Middle frontal gyrus (tissue), 1 donor: Measurements from ENCODE around the gene BOLL.
"Not testable (repeated sequence)": the region's sequence is repeated elsewhere in the genome, so short reads cannot be mapped to it uniquely, and the experiment has no call there.

ENCODE experiments used
- DNase-seq: peaks from one replicate; pipeline ENCODE4 v3.0.0-alpha.2; 2015; ENCODE audit warnings: low spot score; ENCODE audit errors: extremely low spot score

The BOLL gene

DNA sequence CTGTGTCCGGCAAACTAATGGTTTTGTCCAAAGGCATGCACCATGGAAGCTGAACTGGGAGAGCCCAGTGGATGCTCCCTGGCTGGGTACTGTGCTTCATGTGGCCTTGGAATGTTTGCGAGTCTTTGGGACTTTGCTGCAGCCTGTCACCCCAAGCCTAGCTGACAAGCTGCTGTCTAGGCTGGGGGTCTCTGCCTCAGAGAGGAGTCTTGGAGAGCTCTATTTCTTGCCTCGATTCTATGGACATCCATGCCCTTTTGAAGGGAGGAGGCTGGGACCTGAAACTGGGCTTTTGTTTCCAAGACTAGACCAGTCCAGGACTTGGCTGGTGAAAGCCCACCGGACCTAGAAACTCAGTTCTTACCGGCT, 78.3 kb downstream of the BOLL start:
- no peak for DNase-seq

DNA sequence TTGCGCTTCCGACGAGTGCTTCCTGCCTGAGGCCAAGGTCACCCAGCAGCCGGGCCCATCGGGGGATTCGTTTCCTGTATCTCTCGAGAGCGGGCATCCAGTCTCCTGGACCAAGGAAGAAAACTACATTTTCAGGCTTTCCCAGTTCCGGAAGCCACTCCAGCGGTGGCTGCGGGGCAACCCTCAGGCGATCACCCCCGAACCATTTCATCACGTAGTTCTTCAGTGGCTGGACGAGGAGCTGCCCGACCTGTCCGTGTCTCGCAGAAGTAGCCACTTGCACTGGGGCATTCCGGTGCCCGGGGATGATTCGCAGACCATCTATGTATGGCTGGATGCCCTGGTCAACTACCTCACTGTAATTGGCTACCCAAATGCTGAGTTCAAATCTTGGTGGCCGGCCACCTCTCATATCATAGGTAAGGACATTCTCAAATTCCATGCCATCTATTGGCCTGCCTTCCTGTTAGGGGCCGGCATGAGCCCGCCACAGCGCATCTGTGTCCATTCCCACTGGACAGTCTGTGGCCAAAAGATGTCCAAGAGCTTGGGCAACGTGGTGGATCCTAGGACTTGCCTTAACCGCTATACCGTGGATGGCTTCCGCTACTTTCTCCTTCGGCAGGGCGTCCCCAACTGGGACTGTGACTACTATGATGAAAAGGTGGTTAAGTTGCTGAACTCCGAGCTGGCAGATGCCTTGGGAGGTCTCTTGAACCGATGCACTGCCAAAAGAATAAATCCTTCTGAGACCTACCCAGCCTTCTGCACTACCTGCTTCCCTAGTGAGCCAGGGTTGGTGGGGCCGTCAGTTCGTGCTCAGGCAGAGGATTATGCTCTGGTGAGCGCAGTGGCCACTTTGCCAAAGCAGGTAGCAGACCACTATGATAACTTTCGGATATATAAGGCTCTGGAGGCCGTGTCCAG, 78.9 kb downstream of the BOLL start:
- no peak for DNase-seq

DNA sequence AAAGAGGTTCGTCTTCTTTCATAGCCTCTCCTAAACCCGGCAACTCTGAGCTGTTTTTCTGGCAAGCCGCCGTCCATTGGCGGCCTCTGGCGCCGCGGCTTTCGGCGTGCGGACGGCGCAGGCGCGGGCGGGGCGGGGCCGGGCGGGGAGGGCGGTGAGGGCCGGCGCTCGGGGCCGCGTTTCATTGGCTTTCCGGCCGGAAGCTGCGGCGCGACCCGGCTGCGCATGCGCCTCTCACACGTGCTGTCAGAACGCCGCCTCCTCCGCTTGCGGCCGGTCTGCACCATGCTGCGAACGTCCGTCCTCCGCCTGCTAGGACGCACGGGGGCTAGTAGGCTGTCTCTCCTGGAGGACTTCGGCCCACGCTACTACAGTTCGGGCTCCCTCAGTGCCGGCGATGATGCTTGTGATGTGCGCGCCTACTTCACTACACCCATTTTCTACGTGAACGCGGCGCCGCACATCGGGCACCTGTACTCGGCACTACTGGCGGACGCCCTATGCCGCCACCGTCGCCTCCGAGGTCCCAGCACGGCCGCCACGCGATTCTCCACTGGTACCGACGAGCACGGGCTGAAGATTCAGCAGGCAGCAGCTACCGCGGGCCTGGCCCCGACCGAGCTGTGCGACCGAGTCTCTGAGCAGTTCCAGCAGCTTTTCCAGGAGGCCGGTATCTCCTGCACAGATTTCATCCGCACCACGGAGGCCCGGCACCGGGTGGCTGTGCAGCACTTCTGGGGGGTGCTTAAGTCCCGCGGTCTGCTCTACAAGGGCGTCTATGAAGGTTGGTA, 79.8 kb downstream of the BOLL start, which contains the start of gene MARS2:
Gene MARS2 (plus strand): TSS at position 249 of the 791 bp plus-strand sequence. CDS start 37 bp downstream, at position 286.
- DNase-seq, result peak; percentile 90

DNA sequence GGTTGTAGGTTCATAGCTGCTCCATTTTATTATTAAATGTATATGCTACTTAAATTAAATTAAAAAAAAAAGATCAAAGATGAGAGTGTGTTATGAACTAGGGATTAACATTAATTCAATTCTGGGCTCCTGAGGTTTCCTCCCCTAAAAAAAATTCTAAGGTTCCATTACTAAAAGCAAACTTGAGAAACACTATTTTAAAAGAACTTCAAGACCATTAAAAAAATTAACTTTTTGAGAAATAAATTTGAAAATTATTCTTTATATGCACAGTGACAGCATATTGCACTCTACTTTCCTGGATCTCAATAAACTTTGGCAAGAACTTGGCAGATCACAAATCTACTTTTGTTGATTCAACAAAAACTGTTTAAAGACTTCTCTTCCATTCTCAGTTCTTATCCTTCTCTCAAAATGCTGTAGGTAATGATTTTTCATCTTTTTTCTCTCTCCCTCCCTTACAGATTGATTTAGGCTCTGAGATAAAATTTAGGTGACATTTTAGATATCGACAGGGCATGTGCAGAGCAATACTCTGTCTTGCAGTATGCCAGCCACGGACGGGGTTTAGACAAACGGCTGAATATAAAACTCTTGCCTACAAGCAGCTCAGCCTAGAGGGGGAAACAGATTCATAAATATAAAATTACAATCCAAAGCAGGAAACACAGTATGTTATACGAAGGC, 80.5 kb downstream of the BOLL start:
- DNase-seq, result no peak

DNA sequence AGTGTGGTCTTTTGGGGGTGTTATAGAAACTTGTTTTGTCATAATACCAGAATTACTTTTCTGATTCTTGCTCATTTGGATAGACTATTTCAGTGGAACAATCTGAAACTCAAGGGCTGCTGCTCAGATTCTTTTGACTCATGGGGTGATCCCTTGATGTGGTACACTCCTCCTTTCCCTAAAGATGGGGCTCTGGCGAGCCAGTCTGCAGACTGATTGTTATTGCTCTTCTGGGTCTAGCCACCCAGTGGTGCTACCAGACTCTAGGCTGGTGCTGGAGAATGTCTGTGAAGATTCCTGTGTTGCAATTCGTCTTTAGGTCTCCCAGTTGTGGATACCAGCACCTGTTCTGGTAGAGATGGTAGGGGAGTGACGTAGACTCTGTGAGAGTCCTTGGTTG, 84.2 kb downstream of the BOLL start:
- DNase-seq, result no peak

DNA sequence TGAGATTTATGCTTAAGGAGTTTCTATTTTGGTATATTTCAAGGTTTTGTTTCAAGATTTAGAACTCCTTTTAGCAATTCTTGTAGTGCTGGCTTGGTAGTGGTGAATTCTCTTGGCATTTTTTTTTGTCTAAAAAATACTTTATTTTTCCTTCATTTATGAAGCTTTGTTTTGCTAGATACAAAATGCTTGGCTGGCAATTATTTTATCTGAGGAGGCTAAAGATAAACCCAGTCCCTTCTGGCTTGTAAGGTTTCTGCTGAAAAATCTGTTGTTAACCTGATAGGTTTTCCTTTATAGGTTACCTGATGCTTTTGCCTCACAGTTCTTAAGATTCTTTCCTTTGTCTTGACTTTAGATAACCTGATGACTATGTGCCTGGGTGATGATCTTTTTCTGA, 85.4 kb downstream of the BOLL start:
- DNase-seq, result not testable (repeated sequence)

DNA sequence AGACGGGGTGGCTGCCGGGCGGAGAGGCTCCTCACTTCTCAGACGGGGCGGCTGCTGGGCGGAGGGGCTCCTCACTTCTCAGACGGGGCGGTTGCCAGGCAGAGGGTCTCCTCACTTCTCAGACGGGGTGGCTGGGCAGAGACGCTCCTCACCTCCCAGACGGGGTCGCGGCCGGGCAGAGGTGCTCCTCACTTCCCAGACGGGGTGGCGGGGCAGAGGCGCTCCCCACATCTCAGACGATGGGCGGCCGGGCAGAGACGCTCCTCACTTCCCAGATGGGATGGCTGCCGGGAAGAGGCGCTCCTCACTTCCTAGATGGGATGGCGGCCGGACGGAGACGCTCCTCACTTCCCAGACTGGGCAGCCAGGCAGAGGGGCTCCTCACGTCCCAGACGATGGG, 88.5 kb downstream of the BOLL start:
- not testable (repeated sequence) for DNase-seq

DNA sequence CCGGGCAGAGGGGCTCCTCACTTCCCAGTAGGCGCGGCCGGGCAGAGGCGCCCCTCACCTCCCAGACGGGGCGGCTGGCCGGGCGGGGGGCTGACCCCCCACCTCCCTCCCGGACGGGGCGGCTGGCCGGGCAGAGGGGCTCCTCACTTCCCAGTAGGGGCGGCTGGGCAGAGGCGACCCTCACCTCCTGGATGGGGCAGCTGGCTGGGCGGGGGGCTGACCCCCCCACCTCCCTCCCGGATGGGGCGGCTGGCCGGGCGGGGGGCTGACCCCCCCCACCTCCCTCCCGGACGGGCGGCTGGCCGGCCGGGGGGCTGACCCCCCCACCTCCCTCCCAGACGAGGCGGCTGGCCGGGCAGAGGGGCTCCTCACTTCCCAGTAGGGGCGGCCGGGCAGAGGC, 89.1 kb downstream of the BOLL start:
- not testable (repeated sequence) for DNase-seq

DNA sequence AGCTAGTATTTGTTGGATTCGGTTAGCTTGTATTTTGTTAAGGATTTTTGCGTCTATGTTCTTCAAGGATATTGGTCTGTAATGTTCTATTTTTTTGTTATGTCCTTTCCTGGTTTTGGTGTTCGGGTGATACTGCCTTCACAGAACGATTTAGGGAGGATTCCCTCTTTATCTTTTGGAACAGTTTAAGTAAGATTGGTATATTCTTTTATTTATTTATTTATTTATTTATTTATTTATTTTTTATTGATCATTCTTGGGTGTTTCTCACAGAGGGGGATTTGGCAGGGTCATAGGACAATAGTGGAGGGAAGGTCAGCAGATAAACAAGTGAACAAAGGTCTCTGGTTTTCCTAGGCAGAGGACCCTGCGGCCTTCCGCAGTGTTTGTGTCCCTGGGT, 89.9 kb downstream of the BOLL start:
- DNase-seq, result not testable (repeated sequence)

DNA sequence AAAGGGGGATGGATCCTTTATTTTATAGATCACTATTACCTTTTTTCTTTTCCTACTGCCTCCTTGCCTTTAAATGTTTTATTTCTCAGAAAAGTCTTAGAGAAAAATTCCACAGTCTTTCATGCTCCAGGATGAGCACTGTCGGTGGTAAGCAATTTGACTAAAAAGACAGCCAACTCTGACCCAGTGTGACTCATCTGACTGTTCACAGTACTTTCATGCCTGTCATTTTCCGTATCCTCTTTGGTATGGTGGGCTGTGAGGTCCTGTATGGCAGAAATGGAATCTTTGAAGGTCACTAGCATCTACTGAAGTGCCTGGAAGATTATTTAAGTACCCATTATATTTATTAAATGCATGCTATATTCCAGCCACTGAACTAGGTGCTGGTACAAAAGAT, 107.6 kb downstream of the BOLL start:
- DNase-seq, result no peak

DNA sequence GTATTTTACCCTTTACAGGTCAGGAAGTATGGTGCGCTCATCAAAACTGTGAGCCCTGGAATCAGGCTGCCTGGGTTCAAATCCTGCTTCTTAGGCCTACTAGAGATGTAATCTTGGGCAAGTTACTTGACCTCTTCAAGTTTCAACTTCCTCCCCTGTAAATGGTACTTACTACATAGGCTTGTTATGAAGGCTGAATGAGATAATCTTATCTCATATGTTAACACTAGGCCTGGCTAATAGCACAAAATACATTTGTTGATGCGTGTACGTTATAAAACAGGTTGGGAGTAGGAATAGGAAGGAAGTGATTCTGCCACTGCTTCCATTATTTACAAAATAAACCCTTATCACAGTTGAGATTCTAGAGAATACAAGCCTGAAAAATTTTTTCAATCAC, 108.1 kb downstream of the BOLL start:
- no peak for DNase-seq
